Mesothelial cell of epicardium (in vitro differentiated cells): ENCODE results near the gene DNAJB6. TPM values are rescaled to one million over a fixed set of nuclear protein-coding genes. Genes with fewer than 3 reads are reported as not detected.

Experiments
- DNase-seq, 2 experiments: peaks; one replicate each; pipeline ENCODE4 v3.0.0; 2021; ENCODE audit warnings: low spot score in 2 of 2; ENCODE audit not compliant: unreplicated experiment in 2 of 2
- H3K27ac Mint-ChIP-seq: 2 replicates; pipeline ENCODE4 v1.8.0; 2021; ENCODE audit warnings: mixed read lengths
- H3K27me3 Mint-ChIP-seq: 2 replicates; pipeline ENCODE4 v1.8.0; 2021; ENCODE audit warnings: low read depth, mixed read lengths
- H3K36me3 Mint-ChIP-seq: 2 replicates; pipeline ENCODE4 v1.8.0; 2021; ENCODE audit warnings: mixed read lengths
- H3K4me1 Mint-ChIP-seq: 2 replicates; pipeline ENCODE4 v1.8.0; 2021; ENCODE audit warnings: mixed read lengths
- H3K4me3 Mint-ChIP-seq: 2 replicates; pipeline ENCODE4 v1.8.0; 2021; ENCODE audit warnings: mild to moderate bottlenecking, moderate library complexity, mixed read lengths
- H3K9me3 Mint-ChIP-seq: 2 replicates; pipeline ENCODE4 v1.8.0; 2021; ENCODE audit warnings: mixed read lengths
- CTCF ChIP-seq: fragments of 200-600 bp; sonication (generic); IDR thresholded peaks from one replicate; pipeline ENCODE4 v1.5.0; 2021; ENCODE audit warnings: antibody characterized with exemption; ENCODE audit not compliant: unreplicated experiment
- total RNA-seq: library from RNA; stranded (reverse); gene quantifications from 3 replicates; pipeline ENCODE4 v1.2.1, GENCODE V29; 2021

Gene DNAJB6
- total RNA-seq, 1 donor from 2014 or later, result 115 TPM

DNA sequence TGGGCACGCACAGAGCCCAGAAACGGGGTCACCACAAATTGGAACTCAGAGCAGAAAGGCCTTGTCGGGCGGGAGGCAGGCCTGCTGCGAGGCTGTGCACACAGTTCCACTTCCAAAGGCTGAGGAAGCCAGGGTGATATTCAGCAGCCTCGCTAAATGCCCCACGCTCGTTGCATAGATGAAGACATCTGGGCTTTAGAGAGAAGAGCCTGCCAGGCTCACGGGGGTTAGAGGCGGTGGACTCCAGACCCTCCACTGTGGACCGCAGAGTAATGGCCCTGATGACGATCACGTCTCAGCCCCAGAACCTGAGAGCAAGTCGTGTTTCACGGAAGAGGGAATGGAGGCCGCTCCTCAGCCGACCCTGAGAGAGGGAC, 104.2 kb downstream of the DNAJB6 start:
- Mint-ChIP-seq H3K4me1 (no peaks in the 10 kb centered on the region), H3K36me3 (no peaks in the 10 kb centered on the region), H3K27me3 (peaks cover 3% of the 10 kb centered on the region), H3K4me3 (no peak overlapping the region), H3K27ac (no peak overlapping the region), H3K9me3 (peaks cover 9% of the 10 kb centered on the region)
- no peak for DNase-seq
- TF ChIP-seq CTCF, result no peak

- no peaks in the 10 kb centered on the region for H3K36me3 Mint-ChIP-seq
- H3K27me3 Mint-ChIP-seq, result no peaks in the 10 kb centered on the region
- no peak for DNase-seq
- no peaks in the 10 kb centered on the region for H3K4me1 Mint-ChIP-seq
- H3K4me3 Mint-ChIP-seq, result no peak overlapping the region
- H3K27ac Mint-ChIP-seq, result no peak overlapping the region
- no peak for TF ChIP-seq CTCF
- peaks cover 10% of the 10 kb centered on the region for H3K9me3 Mint-ChIP-seq
Observed at GRCh38 chr7:157442456-157442855, 105.7 kb downstream of the DNAJB6 start.

DNA sequence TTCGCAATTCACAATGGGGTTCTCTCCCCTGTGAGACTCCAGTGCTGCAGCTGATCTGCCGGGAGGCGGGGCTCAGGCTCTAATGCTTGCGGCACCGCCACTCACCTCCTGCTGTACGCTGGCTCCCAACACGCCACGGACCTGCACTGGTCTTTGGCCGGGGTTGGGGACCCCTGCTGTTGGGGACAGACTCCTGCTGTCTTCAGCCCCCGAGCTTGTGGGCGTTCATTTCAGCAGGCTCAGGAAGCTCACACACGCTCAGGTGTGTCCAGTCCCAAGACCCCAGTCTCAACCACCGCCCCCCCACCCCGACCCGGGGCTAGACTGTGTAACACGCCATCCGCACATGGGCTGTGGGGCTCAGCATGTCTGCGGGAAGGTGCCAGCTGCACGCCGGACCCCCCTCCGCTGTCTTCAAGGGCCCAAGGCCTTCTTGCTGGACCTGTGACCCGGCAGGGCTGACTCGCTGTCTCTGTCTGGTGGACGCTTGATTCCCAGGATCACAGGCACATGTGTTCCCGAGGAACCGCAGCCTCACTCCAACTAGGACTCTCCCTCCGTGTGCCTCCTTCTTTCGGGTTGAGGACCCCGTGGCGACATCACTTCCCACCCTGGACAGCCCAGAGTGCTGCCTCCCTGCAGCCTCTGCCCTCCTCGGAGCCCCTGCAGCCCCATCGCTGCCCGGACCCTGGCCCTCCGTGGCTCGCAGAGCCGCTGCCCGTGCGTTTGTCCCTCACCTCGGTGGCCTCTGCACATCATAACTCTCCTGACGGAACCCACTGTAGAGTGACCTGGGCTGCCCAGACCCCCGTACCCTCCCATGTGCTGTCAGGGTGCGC, 106.4 kb downstream of the DNAJB6 start:
- H3K36me3 Mint-ChIP-seq, result no peaks in the 10 kb centered on the region
- no peak for DNase-seq
- no peak overlapping the region for H3K27ac Mint-ChIP-seq

GRCh38 chr7:157444011-157444842, 107.4 kb downstream of the DNAJB6 start:
- peaks cover 12% of the 10 kb centered on the region for H3K9me3 Mint-ChIP-seq
- no peak for DNase-seq
- no peaks in the 10 kb centered on the region for H3K36me3 Mint-ChIP-seq
- H3K4me3 Mint-ChIP-seq, result no peak overlapping the region
- no peaks in the 10 kb centered on the region for H3K27me3 Mint-ChIP-seq
- no peak overlapping the region for H3K27ac Mint-ChIP-seq
- no peak for TF ChIP-seq CTCF
- no peaks in the 10 kb centered on the region for H3K4me1 Mint-ChIP-seq

More for the DNA sequence above, 106.4 kb downstream of the DNAJB6 start:
- Mint-ChIP-seq H3K9me3 (peaks cover 12% of the 10 kb centered on the region), H3K4me3 (no peak overlapping the region), H3K4me1 (no peaks in the 10 kb centered on the region), H3K27me3 (no peaks in the 10 kb centered on the region)
- TF ChIP-seq CTCF, result no peak

- Mint-ChIP-seq H3K36me3 (no peaks in the 10 kb centered on the region), H3K27me3 (no peaks in the 10 kb centered on the region), H3K4me3 (no peak overlapping the region), H3K27ac (no peak overlapping the region), H3K4me1 (no peaks in the 10 kb centered on the region), H3K9me3 (peaks cover 8% of the 10 kb centered on the region)
- no peak for DNase-seq
- no peak for TF ChIP-seq CTCF
Observed at GRCh38 chr7:157444843-157445135, 108.0 kb downstream of the DNAJB6 start.
